ENCODE results near the gene CDKN2B-AS1.
"Not testable (repeated sequence)": the region's sequence is repeated elsewhere in the genome, so short reads cannot be mapped to it uniquely, and the experiment has no call there.

CDKN2B-AS1 gene

DNA sequence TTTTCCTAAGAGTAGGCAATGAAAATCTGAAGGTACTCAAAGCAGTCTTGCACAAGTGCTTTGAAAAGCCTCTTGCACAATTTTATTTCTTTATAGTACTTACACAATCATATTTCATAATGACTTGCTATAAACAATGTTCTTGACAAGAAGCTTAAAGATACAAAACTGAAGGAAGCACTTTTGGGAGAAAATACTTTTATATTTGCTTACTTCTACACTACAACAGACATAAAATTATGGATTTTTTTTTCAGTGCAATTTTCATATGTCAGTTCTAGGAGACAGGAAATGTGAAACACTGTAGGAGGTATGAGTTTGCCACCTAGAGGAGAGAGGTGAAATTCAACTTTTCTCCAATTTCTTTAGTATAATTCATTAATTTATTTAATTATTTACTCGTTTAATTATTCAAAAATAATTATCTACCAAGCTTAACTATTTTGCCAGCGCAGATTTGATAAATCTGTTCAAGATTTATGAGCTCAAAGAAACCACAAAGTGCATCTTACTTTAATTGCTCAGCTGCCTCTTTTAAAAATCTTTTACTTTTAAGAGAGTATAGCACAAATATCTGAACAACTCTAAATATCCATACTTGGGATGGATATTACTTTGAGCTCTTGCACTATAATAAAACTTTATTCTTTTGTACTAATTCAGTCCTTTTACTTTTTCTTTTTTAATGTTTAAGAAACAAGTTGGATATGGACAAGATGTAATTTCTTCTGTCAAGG, 43.5 kb downstream of the CDKN2B-AS1 start:
- no peak for DNase-seq (ENCODE audit: low read depth)
- H3K4me3 ChIP-seq (ENCODE audit: low read depth, low read length): no peak overlapping the region

DNA sequence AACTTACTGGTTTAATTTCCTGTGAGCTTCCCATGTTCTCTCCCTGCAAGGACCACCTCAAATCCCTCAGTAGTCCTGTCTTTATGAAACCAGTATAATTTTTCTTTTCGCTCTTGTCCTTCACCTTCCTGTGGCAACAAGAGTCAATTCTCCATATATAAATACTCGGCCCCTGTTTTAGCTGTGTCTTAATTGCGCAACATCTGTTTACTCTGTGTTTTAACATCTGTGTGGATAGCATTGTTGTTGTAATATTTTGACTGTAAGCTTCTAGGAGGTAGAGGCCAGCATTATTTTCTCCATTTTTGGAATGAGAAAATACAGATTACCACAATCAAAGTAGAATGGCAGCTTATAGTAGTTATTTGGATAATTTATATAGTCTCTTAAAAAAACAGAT, 44.7 kb downstream of the CDKN2B-AS1 start:
- DNase-seq (ENCODE audit: low read depth): no peak
- H3K4me3 ChIP-seq (ENCODE audit: low read depth, low read length): no peak overlapping the region

DNA sequence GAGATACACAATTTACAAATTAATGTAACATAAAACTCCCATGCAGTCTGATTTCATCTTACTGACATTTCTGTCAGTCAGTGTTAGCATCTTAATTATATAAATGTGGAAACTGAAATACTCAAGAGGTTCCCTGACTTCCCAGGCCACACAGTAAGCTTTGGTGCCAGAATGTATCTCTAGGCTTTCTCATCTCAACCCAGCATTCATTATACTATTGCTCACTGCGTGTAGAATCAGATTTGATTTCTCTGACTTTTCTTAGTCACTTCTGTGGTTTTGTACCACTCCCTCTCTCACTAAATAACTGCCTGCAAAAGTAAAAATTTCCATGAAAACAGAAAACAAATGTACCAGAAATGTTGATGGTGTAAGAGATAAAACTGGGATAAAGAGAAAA, 46.2 kb downstream of the CDKN2B-AS1 start:
- no peak overlapping the region for H3K4me3 ChIP-seq (ENCODE audit: low read depth, low read length)
- DNase-seq (ENCODE audit: low read depth): peak; percentile 37

DNA sequence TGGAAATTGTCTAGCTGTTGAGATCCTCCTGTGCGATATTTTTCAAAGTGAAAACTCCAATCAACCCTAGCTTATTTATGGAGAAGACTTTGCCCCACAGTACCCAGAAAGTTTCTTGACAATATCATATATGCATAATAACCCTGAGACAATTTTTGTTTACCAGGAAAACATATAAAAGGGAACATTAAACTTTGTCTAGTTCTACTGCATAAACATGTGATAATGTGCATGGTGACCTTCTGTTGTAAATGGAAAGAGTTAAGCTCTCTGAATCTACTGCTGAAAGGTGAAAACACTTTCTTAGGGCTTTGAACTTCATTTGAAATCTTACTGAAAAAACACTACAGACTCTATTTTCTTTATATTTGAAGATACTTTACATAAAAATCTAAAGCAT, 46.8 kb downstream of the CDKN2B-AS1 start:
- no peak overlapping the region for H3K4me3 ChIP-seq (ENCODE audit: low read depth, low read length)

DNA sequence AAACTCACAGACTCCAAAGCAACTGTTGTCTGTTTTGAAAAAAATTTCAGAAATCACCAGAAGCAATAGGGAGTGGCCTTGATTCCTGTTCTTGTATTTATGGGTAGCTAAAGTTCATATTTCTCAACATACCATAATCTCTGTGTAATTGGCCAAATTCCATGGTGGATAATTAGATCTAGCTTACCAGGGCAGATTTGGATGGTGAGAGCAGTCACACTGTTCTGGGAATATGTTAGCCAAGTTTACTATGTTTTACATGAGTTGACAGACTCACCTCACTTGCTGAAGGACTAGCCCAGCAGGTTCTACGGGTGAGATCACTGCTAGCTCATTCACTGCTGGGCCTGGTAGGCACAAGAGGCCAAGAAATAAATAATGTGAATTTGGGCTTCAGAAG, 47.2 kb downstream of the CDKN2B-AS1 start:
- no peak for DNase-seq (ENCODE audit: low read depth)
- no peak overlapping the region for H3K4me3 ChIP-seq (ENCODE audit: low read depth, low read length)

More for the DNA sequence above, 46.8 kb downstream of the CDKN2B-AS1 start:
- DNase-seq (ENCODE audit: low read depth): no peak

DNA sequence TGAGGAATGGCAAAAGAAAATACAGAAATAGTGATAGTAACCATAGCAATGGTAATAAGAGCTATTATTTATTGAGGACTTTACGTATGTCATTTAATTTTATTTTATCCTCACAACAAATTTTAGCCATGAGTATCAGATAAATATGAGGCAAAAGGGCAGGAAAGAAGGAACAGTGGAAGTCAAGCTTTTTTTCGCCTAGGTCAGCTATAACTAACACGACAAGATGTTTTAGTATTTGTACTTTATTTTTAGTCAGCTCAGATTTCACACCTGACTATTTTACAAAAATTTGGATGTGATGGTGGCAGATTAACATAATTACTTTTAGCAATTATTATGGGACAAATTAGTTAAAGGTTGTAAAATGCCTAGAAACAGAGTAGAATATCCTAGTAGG, 49.3 kb downstream of the CDKN2B-AS1 start:
- H3K4me3 ChIP-seq (ENCODE audit: low read depth, low read length): no peak overlapping the region
- no peak for DNase-seq (ENCODE audit: low read depth)

DNA sequence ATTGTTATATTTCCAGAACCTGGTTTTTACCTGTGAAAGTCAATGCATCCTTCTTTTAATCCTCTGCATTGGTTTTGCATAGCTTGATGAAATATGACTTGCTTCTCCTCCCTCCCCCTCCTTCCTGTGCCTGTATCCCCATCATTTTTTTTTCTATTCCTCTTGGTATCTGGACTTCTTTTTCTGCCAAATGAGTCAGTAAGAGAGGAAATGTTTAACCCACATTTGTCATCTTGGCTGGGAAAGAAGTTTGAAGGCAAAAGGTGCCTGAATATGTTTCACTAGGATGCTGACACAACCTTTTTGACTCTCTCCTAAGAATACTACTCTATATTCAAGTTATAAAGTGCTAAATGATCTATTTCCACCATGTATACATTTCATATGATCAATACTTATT, 50.0 kb downstream of the CDKN2B-AS1 start:
- peak; percentile 67 for DNase-seq (ENCODE audit: low read depth)

DNA sequence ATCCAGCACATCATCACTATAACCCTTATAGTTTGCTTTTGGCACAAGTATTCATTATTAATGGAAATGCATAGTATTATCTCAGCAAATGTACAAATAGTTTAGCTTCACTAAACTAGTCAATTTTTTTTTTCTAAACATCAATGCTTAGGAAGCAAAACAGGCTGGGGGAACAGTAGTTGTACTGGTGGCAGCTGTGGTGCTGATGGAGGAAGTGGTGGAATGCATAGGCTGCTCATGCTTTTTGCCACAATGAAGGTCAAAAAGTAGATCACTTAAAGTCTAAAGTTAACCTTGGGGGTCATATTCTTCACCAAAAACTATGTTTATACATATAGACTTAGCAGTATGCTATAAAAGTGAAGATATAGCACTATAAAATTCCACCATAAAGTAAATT, 50.8 kb downstream of the CDKN2B-AS1 start:
- DNase-seq (ENCODE audit: low read depth): no peak

More for the DNA sequence above, 50.0 kb downstream of the CDKN2B-AS1 start:
- H3K4me3 ChIP-seq (ENCODE audit: low read depth, low read length): no peak overlapping the region

DNA sequence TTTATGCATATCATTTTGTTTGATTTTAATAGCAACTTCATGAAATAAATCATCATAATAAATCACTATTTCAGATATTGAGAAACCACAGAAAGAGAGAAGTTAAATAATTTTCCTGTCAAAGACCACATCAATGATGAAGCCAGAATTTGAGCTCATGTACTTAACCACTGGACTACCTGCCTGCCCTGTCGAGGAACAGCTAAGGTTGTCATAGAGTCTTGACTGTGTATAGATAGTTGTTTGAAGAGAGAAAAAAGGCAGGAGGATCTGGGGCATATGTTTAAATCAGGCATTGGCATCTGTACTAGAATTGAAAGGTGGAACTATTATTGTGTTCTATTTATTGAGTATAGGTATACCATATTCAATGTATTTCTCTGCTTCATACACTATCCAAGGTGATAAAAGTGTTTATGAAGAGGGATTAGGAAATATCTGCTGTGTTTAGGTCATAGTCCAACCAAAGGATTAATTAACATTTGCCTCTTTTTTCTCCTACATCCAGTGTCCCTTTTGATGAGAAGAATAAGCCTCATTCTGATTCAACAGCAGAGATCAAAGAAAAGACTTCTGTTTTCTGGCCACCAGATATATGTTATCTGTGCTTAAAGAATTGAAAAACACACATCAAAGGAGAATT, 51.8 kb downstream of the CDKN2B-AS1 start:
- DNase-seq (ENCODE audit: low read depth): no peak

More for the DNA sequence above, 50.8 kb downstream of the CDKN2B-AS1 start:
- H3K4me3 ChIP-seq (ENCODE audit: low read depth, low read length): no peak overlapping the region

DNA sequence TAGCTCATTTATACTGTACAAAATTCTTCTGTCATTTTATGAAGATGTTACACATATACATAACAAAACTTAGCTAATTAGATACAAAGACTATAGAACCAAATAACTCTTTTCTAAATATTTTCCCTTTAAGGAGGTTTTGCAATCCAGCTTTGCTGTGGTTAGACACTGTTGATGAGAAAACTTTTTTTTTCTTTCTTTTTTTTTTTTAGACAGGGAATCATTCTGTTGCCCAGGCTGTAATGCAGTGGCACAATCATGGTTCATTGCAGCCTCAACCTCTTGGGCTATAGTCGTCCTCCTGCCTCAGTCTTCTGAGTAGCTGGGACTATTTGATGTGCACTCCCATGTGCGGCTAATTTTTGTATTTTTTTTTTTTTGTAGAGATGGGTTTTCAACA, 53.0 kb downstream of the CDKN2B-AS1 start:
- no peak for DNase-seq (ENCODE audit: low read depth)

More for the DNA sequence above, 51.8 kb downstream of the CDKN2B-AS1 start:
- H3K4me3 ChIP-seq (ENCODE audit: low read depth, low read length): no peak overlapping the region

DNA sequence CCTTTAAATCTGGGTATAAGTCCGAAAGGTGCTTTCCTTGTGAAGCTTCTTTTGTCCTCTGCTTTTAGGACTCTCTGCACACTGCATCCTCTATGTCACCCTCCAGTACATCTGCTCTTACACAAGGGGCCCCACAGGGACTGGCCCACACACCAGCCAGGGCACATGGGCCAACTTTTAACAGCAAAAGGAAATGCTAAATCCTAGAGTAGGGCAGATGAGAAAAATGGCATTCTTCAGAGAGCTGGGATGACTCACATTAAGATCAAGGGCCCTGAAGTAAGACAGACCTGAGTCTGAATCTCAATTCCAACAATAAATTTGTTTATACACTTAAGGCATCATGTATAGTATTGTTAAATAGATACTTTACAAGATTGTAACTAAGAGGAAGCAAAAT, 54.8 kb downstream of the CDKN2B-AS1 start:
- DNase-seq (ENCODE audit: low read depth): peak; percentile 39

More for the DNA sequence above, 53.0 kb downstream of the CDKN2B-AS1 start:
- no peak overlapping the region for H3K4me3 ChIP-seq (ENCODE audit: low read depth, low read length)

DNA sequence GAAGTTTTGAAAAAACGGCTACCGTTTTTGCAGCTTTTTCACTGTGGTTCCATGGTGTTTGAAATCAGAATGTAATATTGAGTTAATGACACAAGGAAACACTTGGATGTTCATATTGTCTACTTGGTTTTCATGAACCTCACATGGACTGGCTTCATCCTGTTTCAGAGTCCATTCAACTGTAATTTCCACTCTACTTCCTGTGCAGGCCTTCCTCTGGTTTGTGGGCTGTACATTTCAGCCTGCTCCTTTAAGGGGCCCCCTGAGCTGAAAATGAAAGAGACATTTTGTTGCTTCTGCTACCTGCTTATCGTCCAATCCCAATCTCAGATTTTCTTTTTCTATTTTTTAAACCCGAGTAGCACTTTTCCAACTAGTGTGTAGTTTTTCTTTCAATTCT, 56.3 kb downstream of the CDKN2B-AS1 start:
- DNase-seq (ENCODE audit: low read depth): no peak
- no peak overlapping the region for H3K4me3 ChIP-seq (ENCODE audit: low read depth, low read length)

More for the DNA sequence above, 54.8 kb downstream of the CDKN2B-AS1 start:
- H3K4me3 ChIP-seq (ENCODE audit: low read depth, low read length): no peak overlapping the region

DNA sequence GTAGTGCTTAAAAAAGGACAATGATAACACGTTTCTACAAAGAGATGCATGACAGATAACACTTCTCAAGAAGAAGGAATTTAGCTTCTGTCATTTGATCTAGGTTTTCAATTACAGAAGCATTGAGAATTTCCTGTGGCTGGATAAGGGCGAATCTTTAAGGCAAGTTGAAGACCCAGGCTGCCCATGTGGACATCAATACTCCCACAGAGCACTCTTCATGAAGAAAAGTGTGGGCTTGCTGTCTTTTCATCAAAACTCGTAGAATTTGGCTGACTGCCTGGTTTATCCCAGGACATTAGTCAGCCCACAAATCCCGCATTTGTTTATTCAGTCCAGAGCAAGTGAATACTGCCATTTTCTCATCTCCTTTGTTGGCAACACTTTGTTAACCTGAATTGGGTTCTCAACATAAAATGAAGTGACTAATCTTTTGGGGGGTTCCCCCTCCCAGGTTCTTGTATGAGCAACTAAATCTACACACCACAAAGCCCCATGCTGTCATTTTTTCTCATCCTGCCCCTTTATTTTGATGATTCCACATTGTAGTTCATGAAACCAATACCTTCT, 57.9 kb downstream of the CDKN2B-AS1 start:
- H3K4me3 ChIP-seq (ENCODE audit: low read depth, low read length): no peak overlapping the region
- peak; percentile 99 for DNase-seq (ENCODE audit: low read depth)

DNA sequence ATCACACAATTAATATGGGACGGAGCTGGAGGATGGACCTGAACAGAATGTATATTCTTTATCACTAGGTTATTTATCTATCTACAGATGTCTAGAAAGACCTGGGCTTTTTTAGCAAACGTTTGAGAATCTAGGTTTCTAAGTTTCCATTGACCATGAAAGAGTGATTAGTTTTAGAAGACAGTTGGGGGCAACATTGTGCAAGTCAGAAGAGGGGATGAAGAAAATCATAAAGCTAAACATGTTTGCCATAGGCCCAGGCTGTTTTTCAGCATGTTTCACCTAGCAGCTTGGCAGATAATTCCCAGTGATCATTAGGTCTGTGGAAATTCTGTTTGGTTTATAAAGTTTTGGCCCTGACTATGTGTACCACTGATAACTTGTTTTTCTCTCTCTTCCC, 58.6 kb downstream of the CDKN2B-AS1 start:
- no peak overlapping the region for H3K4me3 ChIP-seq (ENCODE audit: low read depth, low read length)
- no peak for DNase-seq (ENCODE audit: low read depth)

DNA sequence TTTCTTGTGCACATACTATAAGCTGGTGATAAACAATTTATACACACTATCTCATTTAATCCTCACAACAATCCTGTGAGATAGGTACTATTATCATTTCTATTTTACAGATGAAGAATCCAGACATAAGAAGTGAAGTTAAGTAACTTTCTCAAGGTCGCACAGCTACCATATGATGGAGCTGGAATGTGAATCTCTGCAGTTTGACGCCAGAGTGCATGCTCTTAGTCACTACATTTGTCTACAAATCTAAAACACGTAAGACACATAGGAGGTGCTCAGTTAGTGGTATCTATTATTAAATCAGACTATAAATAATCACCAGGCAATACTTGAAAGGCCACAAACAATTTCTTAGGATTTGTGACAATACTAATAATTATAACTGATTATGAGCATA, 59.5 kb downstream of the CDKN2B-AS1 start:
- H3K4me3 ChIP-seq (ENCODE audit: low read depth, low read length): no peak overlapping the region
- no peak for DNase-seq (ENCODE audit: low read depth)

DNA sequence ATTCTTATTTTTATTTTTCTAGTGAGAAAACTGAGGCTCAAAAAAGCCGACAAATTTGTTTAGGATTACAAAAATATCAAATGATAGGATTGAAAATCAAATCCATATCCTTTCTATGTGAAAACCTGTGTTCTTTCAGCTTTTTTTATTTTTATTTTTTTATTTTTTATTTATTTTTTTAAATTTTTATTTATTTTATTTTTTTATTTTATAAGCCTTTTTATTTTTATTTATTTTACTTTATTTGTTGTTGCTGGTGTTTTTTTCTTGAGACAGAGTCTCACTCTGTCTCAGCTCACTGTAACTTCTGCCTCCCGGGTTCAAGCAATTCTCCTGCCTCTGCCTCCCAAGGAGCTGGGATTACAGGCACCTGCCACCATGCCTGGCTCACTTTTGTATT, 59.9 kb downstream of the CDKN2B-AS1 start:
- DNase-seq (ENCODE audit: low read depth): no peak
- no peak overlapping the region for H3K4me3 ChIP-seq (ENCODE audit: low read depth, low read length)

DNA sequence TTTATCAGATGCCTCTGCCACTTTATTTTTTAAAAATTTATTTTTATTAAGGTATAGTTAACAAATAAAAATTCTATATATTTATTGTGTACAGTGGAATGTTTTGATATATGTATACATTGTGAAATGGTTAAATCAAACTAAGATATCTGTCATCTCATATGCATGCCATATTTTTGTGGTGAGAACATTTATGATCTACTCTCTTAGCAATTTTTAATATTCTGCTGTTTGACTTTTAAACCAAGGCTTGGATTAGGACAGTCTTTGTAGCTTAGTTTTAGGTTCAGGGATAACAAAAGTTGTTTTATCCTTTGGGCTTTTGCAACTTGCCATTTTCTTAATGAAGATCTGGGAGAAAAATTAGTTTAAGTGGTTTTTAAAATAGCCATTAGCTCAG, 60.5 kb downstream of the CDKN2B-AS1 start:
- DNase-seq (ENCODE audit: low read depth): no peak

DNA sequence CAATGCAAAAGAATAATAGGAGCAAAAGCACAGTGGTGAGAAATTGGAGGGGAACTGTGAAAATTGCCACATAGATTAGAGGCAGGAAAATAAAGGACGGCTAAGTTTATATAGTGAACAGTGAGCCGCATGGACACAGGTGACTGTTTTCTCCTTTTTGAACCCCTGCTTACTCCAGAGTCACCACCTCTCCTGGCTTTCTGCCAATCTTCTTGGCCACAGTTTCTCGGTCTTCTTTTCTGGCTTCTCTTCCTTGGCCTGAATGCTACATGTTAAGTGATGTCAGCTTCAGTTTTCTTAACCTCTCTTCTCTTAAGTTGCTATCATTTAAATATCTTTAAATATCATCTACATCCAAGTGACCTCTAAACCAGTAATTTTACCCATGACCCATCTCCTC, 61.8 kb downstream of the CDKN2B-AS1 start:
- DNase-seq (ENCODE audit: low read depth): no peak
- H3K4me3 ChIP-seq (ENCODE audit: low read depth, low read length): no peak overlapping the region

More for the DNA sequence above, 60.5 kb downstream of the CDKN2B-AS1 start:
- no peak overlapping the region for H3K4me3 ChIP-seq (ENCODE audit: low read depth, low read length)

DNA sequence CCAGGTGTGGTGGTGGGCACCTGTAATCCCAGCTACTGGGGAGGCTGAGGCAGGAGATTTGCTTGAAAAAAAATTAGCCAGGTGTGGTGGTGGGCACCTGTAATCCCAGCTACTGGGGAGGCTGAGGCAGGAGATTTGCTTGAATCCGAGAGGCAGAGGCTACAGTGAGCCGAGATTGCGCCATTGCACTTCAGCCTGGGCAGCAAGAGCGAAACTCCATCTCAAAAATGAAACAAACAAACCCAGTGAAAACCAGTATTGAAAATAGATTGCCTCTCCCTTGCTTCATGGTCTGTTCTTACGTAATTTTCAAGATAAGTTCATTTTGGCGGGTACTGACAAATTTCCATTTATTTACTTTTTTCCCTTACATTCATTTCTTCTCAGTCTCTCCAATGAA, 63.4 kb downstream of the CDKN2B-AS1 start:
- not testable (repeated sequence) for H3K4me3 ChIP-seq (ENCODE audit: low read depth, low read length); DNase-seq (ENCODE audit: low read depth)

DNA sequence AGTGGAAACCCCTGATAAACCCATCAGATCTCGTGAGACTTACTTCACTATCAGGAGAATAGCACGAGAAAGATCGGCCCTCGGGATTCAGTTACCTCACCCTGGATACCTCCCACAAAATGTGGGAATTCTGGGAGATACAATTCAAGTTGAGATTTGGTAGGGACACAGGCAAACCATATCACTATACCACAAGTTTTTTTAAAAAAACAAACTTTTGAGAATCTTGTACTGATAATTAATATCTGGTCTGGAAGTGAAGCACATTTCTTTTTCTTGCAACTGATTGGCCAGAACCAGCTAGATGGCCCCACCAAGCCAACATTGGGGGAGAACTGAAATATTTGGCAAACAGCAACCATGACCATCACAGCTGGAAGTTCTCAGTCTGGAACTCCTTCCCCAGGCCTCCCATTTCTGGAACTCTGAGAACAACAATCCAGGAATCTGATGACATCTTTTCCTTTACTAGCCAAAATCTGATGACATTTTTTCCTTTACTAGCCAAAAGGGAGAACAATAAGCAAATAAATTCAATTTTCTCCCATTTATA, 66.3 kb downstream of the CDKN2B-AS1 start:
- no peak for DNase-seq (ENCODE audit: low read depth)
- no peak overlapping the region for H3K4me3 ChIP-seq (ENCODE audit: low read depth, low read length)

Data from skeletal muscle cell (primary cell).